Measurements from ENCODE around the gene ART5. TPM values are rescaled to one million over a fixed set of nuclear protein-coding genes. Genes with fewer than 3 reads are reported as not detected.

ART5 gene
- total RNA-seq, 1 donor from 2014 or later, result not detected

Other genes starting within 250 kb of the ART5 start
- gene ART1, start 3.1 kb upstream of the ART5 start, total RNA-seq, result 5.6 TPM
- gene CHRNA10, start 29.4 kb upstream of the ART5 start, total RNA-seq, result not detected
- gene NUP98, start 155.6 kb upstream of the ART5 start, total RNA-seq, result 36.3 TPM
- 7.1 TPM for gene PGAP2, start 166.6 kb upstream of the ART5 start, total RNA-seq
- gene RHOG, start 199.0 kb upstream of the ART5 start, total RNA-seq, result 60.7 TPM
- gene STIM1, start 213.7 kb upstream of the ART5 start, total RNA-seq, result 48.1 TPM